ENCODE data around the gene TSPAN18. TPM values are rescaled to one million over a fixed set of nuclear protein-coding genes. Genes with fewer than 3 reads are reported as not detected.

The TSPAN18 gene
- total RNA-seq, 1 donor from 2014 or later = 46.4 TPM

GRCh38 chr11:44711113-44711786, 15.5 kb upstream of the TSPAN18 start:
- intact Hi-C loops (cut with DNase I) = no loop called here
- ATAC-seq = no peak

GRCh38 chr11:44711787-44712608, 14.8 kb upstream of the TSPAN18 start:
- Histone ChIP-seq H3K27ac (no peak overlapping the region), H3K36me3 (no peaks in the 10 kb centered on the region), H3K4me1 (no peaks in the 10 kb centered on the region), H3K27me3 (no peaks in the 10 kb centered on the region), H3K9me3 (no peaks in the 10 kb centered on the region), H3K4me3 (no peak overlapping the region)
- no peak for TF ChIP-seq CTCF (IDR thresholded peaks at IDR 0.05)
- DNase-seq (no peak), ATAC-seq (no peak)
- intact Hi-C loops (cut with DNase I) = no loop called here

More at GRCh38 chr11:44711113-44711786, 15.5 kb upstream of the TSPAN18 start:
- H3K9me3 ChIP-seq = no peaks in the 10 kb centered on the region
- H3K4me3 ChIP-seq = no peak overlapping the region
- H3K36me3 ChIP-seq = no peaks in the 10 kb centered on the region
- no peaks in the 10 kb centered on the region for H3K27me3 ChIP-seq
- no peak for DNase-seq
- H3K27ac ChIP-seq = no peak overlapping the region
- H3K4me1 ChIP-seq = no peaks in the 10 kb centered on the region
- TF ChIP-seq CTCF (IDR thresholded peaks at IDR 0.05) = no peak

GRCh38 chr11:44713022-44713421, 13.7 kb upstream of the TSPAN18 start:
- Histone ChIP-seq H3K27ac (no peak overlapping the region), H3K4me1 (no peaks in the 10 kb centered on the region), H3K36me3 (no peaks in the 10 kb centered on the region), H3K4me3 (no peak overlapping the region), H3K9me3 (no peaks in the 10 kb centered on the region), H3K27me3 (no peaks in the 10 kb centered on the region)
- intact Hi-C loops (cut with DNase I) = no loop called here
- ATAC-seq (no peak), DNase-seq (no peak)
- no peak for TF ChIP-seq CTCF (IDR thresholded peaks at IDR 0.05)

GRCh38 chr11:44716256-44716655, 10.5 kb upstream of the TSPAN18 start:
- no peaks in the 10 kb centered on the region for H3K27me3 ChIP-seq
- no peaks in the 10 kb centered on the region for H3K4me1 ChIP-seq
- ATAC-seq (no peak), DNase-seq (no peak)
- H3K9me3 ChIP-seq = no peaks in the 10 kb centered on the region
- intact Hi-C loops (cut with DNase I) = no loop called here
- no peak overlapping the region for H3K4me3 ChIP-seq
- no peak overlapping the region for H3K27ac ChIP-seq
- H3K36me3 ChIP-seq = no peaks in the 10 kb centered on the region
- no peak for TF ChIP-seq CTCF (IDR thresholded peaks at IDR 0.05)

GRCh38 chr11:44718057-44718456, 8.7 kb upstream of the TSPAN18 start:
- Histone ChIP-seq H3K9me3 (no peaks in the 10 kb centered on the region), H3K4me3 (no peak overlapping the region), H3K27me3 (no peaks in the 10 kb centered on the region), H3K27ac (no peak overlapping the region), H3K4me1 (no peaks in the 10 kb centered on the region), H3K36me3 (no peaks in the 10 kb centered on the region)
- intact Hi-C loops (cut with DNase I) = no loop called here
- no peak for ATAC-seq
- TF ChIP-seq CTCF (IDR thresholded peaks at IDR 0.05) = no peak
- DNase-seq = no peak
